Stimulated activated CD4-positive, alpha-beta T cell treated with anti-CD3 and anti-CD28 coated beads, TNF-alpha, amount 100 ng/mL, for 24 hours (primary cell): ENCODE data around the gene ADAD1.

Experiments used
- DNase-seq, 3 experiments: peaks; one replicate each; pipeline ENCODE4 v3.0.0-alpha.2; 2020; ENCODE audit warnings: low read depth in 3 of 3

ADAD1 gene

DNA sequence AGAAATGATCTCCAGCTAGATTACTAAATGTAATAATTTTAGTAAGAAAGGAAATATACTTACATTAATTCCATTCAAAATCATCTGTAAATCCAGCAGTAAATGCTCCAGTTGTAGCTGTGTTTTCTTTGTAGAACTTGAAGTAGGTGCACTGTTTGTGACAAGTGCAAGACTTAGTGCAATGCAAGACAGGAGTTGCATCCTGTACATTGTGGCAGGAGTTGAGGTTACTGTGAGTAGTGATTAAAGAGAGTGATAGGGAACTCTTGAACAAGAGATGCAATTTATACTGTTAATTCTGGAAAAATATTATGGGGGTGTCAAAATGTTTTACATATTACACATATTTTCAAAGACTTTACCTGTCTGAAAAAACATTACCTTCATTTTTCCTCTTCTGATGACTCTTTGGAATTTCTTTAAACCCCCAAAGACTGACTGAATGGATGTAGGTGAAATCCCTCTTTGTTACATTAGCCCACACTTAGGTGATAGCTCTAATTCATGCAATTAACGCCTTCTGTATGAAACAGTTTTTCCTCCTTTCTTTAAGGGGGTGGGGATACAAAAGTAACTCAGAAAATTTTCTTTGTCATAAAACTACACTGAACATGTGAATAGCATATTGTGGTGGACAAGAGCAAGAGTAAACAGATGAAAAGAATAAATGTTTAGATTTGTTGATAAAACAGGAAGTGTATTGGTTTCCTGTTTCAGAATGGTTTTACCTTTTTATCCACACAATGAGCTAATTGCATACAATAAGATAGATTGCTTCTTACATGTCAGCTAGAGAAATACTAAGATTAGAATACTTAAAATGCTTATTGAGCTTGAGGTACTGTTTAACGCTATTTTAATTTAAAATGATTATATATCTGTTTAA is 77.7 kb downstream of the ADAD1 start, which contains the start of gene IL2:
TSS of gene IL2 (minus strand) at position 495 of the 886 bp plus-strand sequence. CDS start at position 210, 285 bp downstream.
- DNase-seq = no peak

DNA sequence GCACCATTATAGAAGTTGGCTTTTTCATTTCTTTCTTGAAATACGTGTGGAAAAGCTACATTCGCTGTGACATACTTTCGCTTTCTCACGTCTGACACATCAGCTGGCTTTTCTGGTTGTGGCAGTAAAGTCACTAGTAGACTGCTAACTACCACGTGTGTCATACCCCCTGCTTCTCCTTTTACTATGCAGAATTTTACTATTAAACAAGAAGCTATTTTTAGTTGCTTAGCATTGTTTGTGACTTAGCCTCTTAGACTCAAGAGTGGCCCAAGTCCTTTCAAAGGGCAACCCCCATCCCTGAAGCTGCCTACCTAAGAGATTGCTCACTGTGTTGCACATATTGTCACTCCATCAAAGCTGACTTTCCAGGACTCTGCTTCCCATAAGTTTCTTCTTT is 79.8 kb downstream of the ADAD1 start:
- peak in 2 of 3 experiments; percentile 22 to 32 for DNase-seq

- no peak for DNase-seq
Observed at GRCh38 chr4:122469457-122469856, 90.6 kb downstream of the ADAD1 start.

DNA sequence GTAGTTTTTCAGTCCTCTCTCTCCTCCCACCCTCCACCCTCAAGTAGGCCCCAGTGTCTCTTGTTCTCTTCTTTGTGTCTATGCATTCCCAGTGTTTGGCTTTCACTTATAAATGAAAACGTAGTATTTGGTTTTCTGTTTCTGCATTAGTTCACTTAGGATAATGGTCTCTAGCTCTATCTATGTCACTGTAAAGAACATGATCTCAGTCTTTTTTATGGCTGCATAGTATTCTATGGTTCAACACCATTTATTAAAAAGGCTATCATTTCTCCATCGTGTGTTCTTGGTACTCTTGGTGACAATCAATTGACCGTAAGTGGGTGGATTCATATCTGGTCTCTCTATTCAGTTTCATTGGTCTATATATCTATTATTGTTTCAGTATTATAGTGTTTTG is 96.4 kb downstream of the ADAD1 start:
- DNase-seq = no peak

DNA sequence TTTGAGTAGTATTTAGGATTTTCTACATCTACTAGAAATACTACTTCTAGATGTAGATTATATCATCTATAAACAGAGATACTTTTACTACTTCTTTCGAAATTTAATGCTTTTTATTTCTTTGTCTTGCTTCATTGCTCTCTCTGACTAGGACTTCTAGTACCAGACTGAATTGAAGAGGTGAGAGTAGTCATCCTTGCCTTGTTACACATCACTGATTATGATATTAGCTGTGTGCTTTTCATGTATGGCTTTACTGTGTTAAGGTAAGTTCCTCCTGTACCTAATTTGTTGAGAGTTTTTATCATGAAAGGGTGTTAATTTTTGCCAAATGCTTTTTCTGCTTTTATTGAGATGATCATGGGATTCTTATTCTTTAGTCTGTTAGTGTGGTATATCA is 97.3 kb downstream of the ADAD1 start:
- DNase-seq = no peak

GRCh38 chr4:122476745-122477144 is 97.9 kb downstream of the ADAD1 start:
- no peak for DNase-seq
